Stimulated activated naive B cell treated with anti-CD40 and anti-IgM and Interleukin-4, amounts not matched to agents 10 μg/mL and 1 μg/mL and 100 μg/mL, for 72 hours (primary cell): ENCODE results near the gene NKIRAS1.
A peak's percentile ranks its signal among the peaks of the same experiment; 100 is the strongest.
"Not testable (repeated sequence)": the region's sequence is repeated elsewhere in the genome, so short reads cannot be mapped to it uniquely, and the experiment has no call there.

Experiments used
- ATAC-seq, 2 donors: fragments of 150-1000 bp; cut with Tn5 transposase; replicated peaks; 2 replicates each; pipeline ENCODE4 v1.10.0; 2021; ENCODE audit warnings: moderate library complexity in 1 of 2
- DNase-seq: peaks from one replicate; pipeline ENCODE4 v3.0.0; 2021
- H3K27ac Mint-ChIP-seq: one replicate; pipeline ENCODE4 v1.8.0; 2022; ENCODE audit warnings: mild to moderate bottlenecking, mixed read lengths
- H3K27me3 Mint-ChIP-seq, 2 donors: one replicate each; pipeline ENCODE4 v1.8.0; 2022; ENCODE audit warnings: mixed read lengths in 2 of 2
- H3K36me3 Mint-ChIP-seq, 2 donors: one replicate each; pipeline ENCODE4 v1.8.0; 2022; ENCODE audit warnings: mixed read lengths in 2 of 2, mild to moderate bottlenecking in 1 of 2
- H3K4me1 Mint-ChIP-seq, 2 donors: one replicate each; pipeline ENCODE4 v1.8.0; 2022; ENCODE audit warnings: mixed read lengths in 2 of 2, mild to moderate bottlenecking in 1 of 2
- H3K4me3 Mint-ChIP-seq, 2 donors: one replicate each; pipeline ENCODE4 v1.8.0; 2022; ENCODE audit warnings: mild to moderate bottlenecking in 2 of 2, mixed read lengths in 2 of 2, moderate library complexity in 1 of 2
- H3K9me3 Mint-ChIP-seq, 2 donors: one replicate each; pipeline ENCODE4 v1.8.0; 2022; ENCODE audit warnings: mixed read lengths in 2 of 2, mild to moderate bottlenecking in 1 of 2

Gene NKIRAS1

DNA sequence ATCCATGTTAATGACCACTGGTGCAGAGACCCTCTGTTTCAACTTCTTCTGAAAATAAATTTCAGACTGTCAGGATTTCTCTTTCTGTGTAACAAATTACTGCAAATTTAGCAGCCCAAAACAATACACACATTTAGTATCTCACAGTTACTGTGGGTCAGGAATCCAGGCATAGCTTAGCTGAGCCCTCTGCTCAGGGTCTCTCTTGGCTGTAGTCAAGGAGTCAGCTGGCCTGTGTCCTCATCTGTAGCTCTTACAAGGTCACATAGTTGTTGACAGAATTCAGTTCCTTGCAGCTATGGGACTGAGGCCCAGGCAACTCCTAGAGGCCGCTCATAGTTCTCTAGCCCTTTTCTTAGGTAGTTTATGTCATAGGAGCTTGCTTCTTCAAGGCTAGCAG is 51.9 kb downstream of the NKIRAS1 start:
- H3K4me3 Mint-ChIP-seq, result no peak overlapping the region
- DNase-seq, result no peak
- peaks cover 21 to 31% of the 10 kb centered on the region in 2 donors for H3K36me3 Mint-ChIP-seq
- ATAC-seq, result no peak
- no peak overlapping the region for H3K27ac Mint-ChIP-seq
- H3K9me3 Mint-ChIP-seq, result no peaks in the 10 kb centered on the region
- peaks cover 33 to 62% of the 10 kb centered on the region in 2 donors for H3K4me1 Mint-ChIP-seq
- H3K27me3 Mint-ChIP-seq, result no peaks in the 10 kb centered on the region

DNA sequence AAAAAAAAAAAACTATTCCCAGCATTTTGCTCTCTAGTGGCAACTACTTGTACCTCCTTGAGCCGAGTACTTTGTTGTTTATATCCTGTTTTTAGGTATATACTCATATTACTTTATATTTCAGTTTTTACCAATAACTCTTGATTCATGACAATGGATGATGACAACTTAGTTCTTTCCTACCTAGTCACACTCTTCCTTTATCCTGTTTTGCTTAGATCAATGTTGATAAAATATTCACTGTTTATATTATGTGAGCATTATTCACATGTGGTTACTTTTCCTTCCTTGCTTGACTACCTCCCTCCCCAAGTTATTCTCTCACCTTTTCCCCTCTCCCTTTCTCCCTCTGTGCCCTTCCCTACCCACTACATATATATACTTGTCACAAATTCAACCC is 53.7 kb downstream of the NKIRAS1 start:
- Mint-ChIP-seq H3K27me3 (no peaks in the 10 kb centered on the region), H3K27ac (no peak overlapping the region), H3K4me3 (no peak overlapping the region), H3K36me3 (peaks cover 26 to 36% of the 10 kb centered on the region in 2 donors), H3K9me3 (no peaks in the 10 kb centered on the region), H3K4me1 (peaks cover 37 to 66% of the 10 kb centered on the region in 2 donors)
- no peak for ATAC-seq
- DNase-seq, result no peak

DNA sequence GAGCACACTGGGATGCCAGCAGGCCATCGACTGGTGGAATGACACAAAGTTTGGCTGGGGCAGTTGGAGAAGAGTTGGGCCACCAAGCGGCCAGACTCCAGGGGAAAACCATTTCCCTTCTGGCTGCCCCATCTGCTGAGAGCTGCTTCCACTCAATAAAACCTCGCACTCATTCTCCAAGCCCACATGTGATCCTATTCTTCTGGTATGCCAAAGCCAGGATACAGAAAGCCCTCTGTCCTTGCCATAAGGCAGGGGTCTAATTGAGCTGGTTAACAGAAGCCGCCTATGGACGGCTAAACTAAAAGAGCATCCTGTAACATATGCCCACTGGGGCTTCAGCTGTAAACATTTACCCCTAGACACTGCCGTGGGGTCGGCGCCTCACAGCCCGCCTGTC is 55.1 kb downstream of the NKIRAS1 start:
- H3K4me1 Mint-ChIP-seq, result peaks cover 45 to 70% of the 10 kb centered on the region in 2 donors

DNA sequence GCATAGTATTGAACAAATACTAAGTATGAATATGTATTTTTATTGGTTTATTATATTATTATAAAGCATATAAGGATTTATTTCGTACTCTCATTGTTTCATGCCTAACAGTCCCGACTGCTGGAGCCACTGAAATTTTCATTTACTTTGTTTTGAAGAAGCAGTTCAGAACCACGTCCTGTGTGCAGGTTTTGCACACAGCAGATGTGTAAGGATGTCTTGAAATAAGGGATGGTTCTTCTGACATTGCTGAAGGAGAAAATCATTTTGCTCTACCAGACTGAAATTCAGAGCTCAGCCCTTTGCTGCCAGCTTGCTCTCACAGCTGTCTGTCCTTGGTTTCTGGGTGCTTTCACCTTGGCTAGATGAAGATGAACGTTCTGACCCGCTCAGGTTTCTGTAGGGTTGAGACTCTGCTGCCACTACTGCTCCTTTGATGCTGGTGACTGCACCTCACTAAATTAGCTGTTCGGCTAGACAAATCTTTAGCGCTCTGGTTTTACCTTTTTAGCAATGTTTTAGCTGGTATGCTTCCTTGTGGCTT is 56.9 kb downstream of the NKIRAS1 start:
- H3K27me3 Mint-ChIP-seq, result no peaks in the 10 kb centered on the region
- H3K9me3 Mint-ChIP-seq, result no peaks in the 10 kb centered on the region
- no peak overlapping the region for H3K27ac Mint-ChIP-seq
- no peak overlapping the region for H3K4me3 Mint-ChIP-seq
- H3K4me1 Mint-ChIP-seq, result peaks cover 37 to 66% of the 10 kb centered on the region in 2 donors
- DNase-seq (no peak), ATAC-seq (no peak)
- peaks cover 23 to 33% of the 10 kb centered on the region in 2 donors for H3K36me3 Mint-ChIP-seq

More for the DNA sequence above, 55.1 kb downstream of the NKIRAS1 start:
- DNase-seq (no peak), ATAC-seq (no peak)
- Mint-ChIP-seq H3K36me3 (peaks cover 26 to 40% of the 10 kb centered on the region in 2 donors), H3K9me3 (no peaks in the 10 kb centered on the region), H3K4me3 (no peak overlapping the region), H3K27me3 (no peaks in the 10 kb centered on the region), H3K27ac (no peak overlapping the region)

DNA sequence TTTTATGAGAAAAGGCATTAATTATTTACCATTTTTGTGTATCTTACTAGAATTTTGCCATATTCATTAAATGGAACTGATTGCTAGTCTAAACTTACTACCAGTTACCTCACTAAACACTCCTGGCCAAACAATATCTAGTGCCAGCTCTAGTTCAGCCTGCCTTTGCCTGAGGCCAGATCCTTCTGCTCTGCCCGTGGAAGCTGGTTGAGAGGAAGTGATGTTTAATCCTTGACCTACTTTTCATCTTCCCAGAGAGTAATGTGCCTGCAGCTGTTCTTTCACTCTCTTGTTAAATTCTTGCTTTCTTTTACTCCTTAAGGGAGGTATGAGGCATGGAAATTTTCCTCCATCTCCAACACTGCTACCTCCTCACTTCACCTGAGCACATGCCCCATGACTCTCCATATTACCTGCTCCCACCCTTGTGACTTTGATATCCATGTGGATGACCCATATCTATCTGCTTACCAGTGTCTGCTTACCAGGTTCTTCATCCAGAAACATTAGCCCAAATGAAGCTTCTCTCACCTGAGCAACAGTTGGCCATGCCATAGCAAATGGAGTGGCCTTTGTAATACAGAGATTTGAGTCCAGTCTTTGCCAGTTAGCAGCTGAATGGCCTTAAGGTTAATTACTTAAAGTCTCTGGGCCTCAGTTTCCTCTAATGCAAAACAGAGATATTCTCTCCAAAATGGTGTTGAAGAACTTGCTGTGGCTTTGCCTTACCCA is 57.6 kb downstream of the NKIRAS1 start:
- DNase-seq (no peak), ATAC-seq (no peak)
- Mint-ChIP-seq H3K4me3 (no peak overlapping the region), H3K36me3 (peaks cover 19 to 25% of the 10 kb centered on the region in 2 donors), H3K27me3 (no peaks in the 10 kb centered on the region), H3K9me3 (no peaks in the 10 kb centered on the region), H3K27ac (no peak overlapping the region), H3K4me1 (peaks cover 33 to 59% of the 10 kb centered on the region in 2 donors)

DNA sequence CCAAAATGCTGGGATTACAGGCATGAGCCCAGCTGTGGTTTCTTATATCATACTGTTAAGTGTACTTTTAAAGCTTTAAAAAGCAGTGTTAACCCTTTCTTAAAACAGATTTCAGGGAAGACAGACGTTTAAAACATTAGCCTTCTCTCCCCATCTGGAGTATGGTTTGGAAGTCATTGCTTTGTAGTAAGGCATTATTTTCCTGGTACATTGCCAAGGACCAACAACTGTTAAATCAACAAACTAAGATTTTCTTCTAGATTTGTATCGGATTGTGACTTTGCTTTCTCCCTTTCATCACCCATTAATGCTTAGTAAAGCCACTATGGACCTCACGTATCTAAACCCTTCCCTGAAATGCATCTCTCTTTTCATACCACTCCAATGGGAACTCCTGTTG is 60.5 kb downstream of the NKIRAS1 start:
- Mint-ChIP-seq H3K4me1 (peaks cover 25 to 41% of the 10 kb centered on the region in 2 donors), H3K36me3 (peaks cover 16 to 20% of the 10 kb centered on the region in 2 donors), H3K9me3 (peaks cover 3 to 4% of the 10 kb centered on the region in 2 donors), H3K27ac (peak overlapping the region; percentile 25), H3K27me3 (no peaks in the 10 kb centered on the region), H3K4me3 (peak overlapping the region; percentile 23 to 69)
- DNase-seq (no peak), ATAC-seq (no peak)

DNA sequence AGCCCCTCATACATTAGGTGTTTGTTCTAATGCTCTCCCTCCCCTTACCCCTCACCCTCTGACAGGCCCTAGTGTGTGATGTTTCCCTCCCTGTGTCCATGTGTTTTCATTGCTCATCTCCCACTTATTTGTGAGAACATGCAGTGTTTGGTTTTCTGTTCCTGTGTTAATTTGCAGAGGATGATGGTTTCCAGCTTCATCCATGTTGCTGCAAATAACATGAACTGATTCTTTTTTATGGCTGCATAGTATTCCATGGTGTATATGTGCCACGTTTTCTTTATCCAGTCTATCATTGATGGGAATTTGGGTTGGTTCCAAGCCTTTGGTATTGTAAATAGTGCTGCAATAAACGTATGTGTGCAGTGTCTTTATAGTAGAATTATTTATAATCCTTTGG is 67.3 kb downstream of the NKIRAS1 start:
- ATAC-seq, H3K9me3 Mint-ChIP-seq, DNase-seq, H3K27me3 Mint-ChIP-seq, H3K27ac Mint-ChIP-seq, H3K4me3 Mint-ChIP-seq: not testable (repeated sequence)
- Mint-ChIP-seq H3K36me3 (peaks cover 10 to 13% of the 10 kb centered on the region in 2 donors), H3K4me1 (peaks cover 7 to 23% of the 10 kb centered on the region in 2 donors)

DNA sequence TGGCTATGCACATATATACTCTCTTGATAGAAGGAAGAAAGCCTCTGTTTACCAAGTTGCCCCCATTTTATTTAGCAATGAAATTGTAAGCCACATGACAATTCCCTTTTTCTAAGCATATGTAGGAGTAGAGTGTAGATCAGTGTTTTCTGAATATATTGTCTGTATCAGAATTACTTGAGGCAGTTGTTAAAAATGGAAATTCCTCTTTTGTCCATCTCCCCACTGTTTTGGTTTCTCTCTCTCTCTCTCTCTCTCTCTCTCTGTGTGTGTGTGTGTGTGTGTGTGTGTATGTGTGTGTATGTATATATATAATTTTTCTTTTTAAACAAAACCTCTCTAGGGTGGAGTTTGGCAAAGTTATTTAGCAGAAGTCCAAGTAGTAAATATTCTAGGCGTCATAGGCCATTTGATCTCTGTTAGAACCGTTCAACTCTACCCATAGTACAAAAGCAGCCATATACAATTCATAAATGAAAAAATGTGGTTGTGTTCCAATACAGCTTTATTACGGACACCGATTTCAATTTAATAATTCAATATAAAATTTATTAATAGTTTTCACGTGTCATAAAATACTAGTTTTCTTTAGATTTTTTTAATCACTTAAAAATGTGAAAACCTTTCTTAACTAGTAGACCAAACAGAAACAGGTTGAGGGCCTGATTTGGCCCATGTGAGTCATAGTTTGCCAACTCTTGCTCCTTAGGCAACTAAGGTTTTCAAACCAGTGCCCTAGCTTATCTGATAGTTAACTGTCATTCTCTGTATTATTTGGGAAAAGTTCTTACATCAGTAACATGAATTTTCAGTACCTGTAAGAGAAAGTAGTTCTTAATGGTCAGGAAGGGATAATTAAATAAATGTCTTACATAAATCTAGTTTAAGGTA is 71.2 kb downstream of the NKIRAS1 start:
- Mint-ChIP-seq H3K4me3 (peak overlapping the region in 1 of 2 donors; percentile 15), H3K27ac (peak overlapping the region; percentile 72), H3K36me3 (peaks cover 4 to 15% of the 10 kb centered on the region in 2 donors), H3K4me1 (peaks cover 15 to 45% of the 10 kb centered on the region in 2 donors), H3K9me3 (peaks cover 0 to 2% of the 10 kb centered on the region in 2 donors), H3K27me3 (no peaks in the 10 kb centered on the region)
- ATAC-seq (no peak), DNase-seq (no peak)

DNA sequence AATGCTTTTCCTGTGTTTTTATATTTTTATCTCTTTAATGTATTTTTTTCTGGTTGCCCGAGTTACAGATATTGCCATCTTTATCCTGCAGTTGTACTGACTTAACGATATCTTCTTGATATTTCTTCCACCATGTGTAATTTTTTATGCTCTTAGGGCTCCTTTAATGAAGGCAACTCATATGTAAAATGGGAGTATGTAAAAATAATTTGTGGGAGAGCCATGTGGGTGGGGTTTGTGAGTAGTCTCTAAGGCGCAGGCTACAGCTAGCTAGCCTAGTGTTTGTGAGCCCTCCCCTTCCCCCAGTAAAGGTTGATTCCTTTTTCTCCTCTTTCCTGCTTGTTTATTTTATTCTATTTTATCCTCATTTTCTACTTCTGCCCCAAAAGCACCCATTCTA is 72.9 kb downstream of the NKIRAS1 start:
- Mint-ChIP-seq H3K9me3 (no peaks in the 10 kb centered on the region), H3K4me3 (no peak overlapping the region)

More for the DNA sequence above, 72.9 kb downstream of the NKIRAS1 start:
- H3K27ac Mint-ChIP-seq, result no peak overlapping the region
- H3K4me1 Mint-ChIP-seq, result peaks cover 16 to 57% of the 10 kb centered on the region in 2 donors
- ATAC-seq (no peak), DNase-seq (no peak)
- peaks cover 4 to 12% of the 10 kb centered on the region in 2 donors for H3K36me3 Mint-ChIP-seq
- no peaks in the 10 kb centered on the region for H3K27me3 Mint-ChIP-seq
